GM12878 (cell line): ENCODE data around the gene EEF2. TPM values are rescaled to one million over a fixed set of nuclear protein-coding genes. Genes with fewer than 3 reads are reported as not detected.

Source experiments
- ASH2L ChIP-seq: fragments of 300-600, 200-600 bp; sonication (generic); IDR thresholded peaks from 2 replicates; pipeline ENCODE4 v1.6.1; 2017; ENCODE audit warnings: low read depth, mild to moderate bottlenecking, borderline replicate concordance
- MXI1 ChIP-seq: fragments of 150-350 bp; IDR thresholded peaks from 2 replicates; pipeline ENCODE4 v1.6.1; 2011; ENCODE audit warnings: low read depth, mild to moderate bottlenecking, inconsistent platforms, low read length, improper control_type of control experiment
- TCF3 ChIP-seq: IDR thresholded peaks from 2 replicates; pipeline ENCODE4 v1.6.1; 2012; ENCODE audit warnings: low read depth, mild to moderate bottlenecking, low read length, borderline replicate concordance; ENCODE audit not compliant: insufficient read depth
- polyA plus RNA-seq, 11 experiments: library from polyadenylated mRNA; depleted of rRNA in 4 of 11; unstranded in 6 of 11; stranded (reverse) in 5 of 11; fragments of >200 nt; fragmentation: Nextera tagmentation in 4 of 11; fragmentation: Illumina TruSeq in 1 of 11; extraction: Ambion mirVana in 4 of 11; extraction: Trizol in 1 of 11; gene quantifications; 1 replicate in 1 of 11; 2 replicates in 10 of 11; pipeline versions ENCODE4 v1.2.1 to v1.2.3, GENCODE V29; 2011 to 2016; ENCODE audit warnings: inconsistent platforms in 2 of 11, missing spikeins in 2 of 11, low read depth in 1 of 11
- total RNA-seq, 4 experiments: library from RNA; depleted of rRNA in 3 of 4; stranded (reverse); fragments of >200 nt in 3 of 4; fragmentation: Illumina TruSeq in 1 of 4; extraction: Trizol in 1 of 4; gene quantifications; 2 replicates each; pipeline versions ENCODE4 v1.2.1 to v1.2.3, GENCODE V29; 2013 to 2021
- TF ChIP-seq, protein P1 (sequence below): IDR thresholded peaks from 2 replicates; pipeline ENCODE4 v1.6.1; 2011; ENCODE audit warnings: mild to moderate bottlenecking, low read depth, low read length, moderate library complexity; ENCODE audit not compliant: insufficient replicate concordance
- TF ChIP-seq, protein P2 (sequence below): fragments of 450-650 bp; IDR thresholded peaks from 2 replicates; pipeline ENCODE4 v1.6.1; 2017; ENCODE audit warnings: mild to moderate bottlenecking
- TF ChIP-seq, protein P3 (sequence below): fragments of 450-650 bp; IDR thresholded peaks from 2 replicates; pipeline ENCODE4 v1.6.1; 2017; ENCODE audit warnings: mild to moderate bottlenecking, moderate library complexity

The EEF2 gene
- total and polyA plus RNA-seq, 10 of the 15 experiments (the other 5 are each of a cell fraction or from before 2014, with no cell fraction given), result 280 to 3,491 (median 1,305) TPM

DNA sequence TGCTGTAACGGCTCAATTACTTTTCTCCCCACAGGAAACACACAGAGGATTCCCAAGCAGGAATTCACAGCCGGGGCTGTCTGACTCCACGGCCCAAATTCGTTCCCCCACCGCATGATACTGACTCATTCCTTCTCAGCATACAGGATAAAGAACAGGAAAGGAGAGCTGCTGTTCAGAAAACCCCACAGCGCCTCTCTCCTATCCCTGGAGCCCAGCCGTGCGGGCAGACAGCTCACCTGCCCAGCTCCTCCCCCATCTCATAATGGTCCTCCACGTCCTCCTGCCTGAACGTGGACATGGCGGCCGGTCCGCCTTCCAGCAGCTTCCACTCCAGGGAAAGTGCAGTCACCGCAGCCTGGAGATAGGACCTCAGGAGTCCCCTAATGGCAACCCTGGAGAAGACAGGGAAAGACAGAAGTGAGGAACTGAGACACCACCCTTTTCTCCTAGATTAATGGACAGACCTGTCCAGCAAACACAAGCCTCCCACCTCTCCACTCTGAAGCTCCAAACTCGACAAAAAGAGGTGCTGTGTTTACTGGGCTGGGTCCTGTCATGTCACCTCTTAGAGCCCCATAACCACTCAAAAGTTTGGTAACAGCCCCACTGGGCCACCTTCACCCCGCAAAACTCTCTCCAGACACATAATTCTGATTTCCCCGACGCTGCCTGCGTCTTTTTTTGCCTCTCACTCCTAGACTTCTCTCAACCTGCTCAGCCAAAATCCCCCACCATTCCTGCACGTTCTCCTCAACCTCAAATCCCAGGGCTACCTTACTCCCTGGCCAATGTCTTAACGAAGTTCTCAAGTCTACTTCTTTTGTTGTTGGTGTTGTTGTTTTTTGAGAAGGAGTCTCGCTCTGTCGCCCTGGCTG lies 15.6 kb downstream of the EEF2 start (continued):
- TF ChIP-seq, protein P1, sequence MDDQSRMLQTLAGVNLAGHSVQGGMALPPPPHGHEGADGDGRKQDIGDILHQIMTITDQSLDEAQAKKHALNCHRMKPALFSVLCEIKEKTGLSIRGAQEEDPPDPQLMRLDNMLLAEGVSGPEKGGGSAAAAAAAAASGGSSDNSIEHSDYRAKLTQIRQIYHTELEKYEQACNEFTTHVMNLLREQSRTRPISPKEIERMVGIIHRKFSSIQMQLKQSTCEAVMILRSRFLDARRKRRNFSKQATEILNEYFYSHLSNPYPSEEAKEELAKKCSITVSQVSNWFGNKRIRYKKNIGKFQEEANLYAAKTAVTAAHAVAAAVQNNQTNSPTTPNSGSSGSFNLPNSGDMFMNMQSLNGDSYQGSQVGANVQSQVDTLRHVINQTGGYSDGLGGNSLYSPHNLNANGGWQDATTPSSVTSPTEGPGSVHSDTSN, result no peak
- TF ChIP-seq, protein P2, sequence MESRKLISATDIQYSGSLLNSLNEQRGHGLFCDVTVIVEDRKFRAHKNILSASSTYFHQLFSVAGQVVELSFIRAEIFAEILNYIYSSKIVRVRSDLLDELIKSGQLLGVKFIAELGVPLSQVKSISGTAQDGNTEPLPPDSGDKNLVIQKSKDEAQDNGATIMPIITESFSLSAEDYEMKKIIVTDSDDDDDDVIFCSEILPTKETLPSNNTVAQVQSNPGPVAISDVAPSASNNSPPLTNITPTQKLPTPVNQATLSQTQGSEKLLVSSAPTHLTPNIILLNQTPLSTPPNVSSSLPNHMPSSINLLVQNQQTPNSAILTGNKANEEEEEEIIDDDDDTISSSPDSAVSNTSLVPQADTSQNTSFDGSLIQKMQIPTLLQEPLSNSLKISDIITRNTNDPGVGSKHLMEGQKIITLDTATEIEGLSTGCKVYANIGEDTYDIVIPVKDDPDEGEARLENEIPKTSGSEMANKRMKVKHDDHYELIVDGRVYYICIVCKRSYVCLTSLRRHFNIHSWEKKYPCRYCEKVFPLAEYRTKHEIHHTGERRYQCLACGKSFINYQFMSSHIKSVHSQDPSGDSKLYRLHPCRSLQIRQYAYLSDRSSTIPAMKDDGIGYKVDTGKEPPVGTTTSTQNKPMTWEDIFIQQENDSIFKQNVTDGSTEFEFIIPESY, result no peak
- TF ChIP-seq, protein P3, sequence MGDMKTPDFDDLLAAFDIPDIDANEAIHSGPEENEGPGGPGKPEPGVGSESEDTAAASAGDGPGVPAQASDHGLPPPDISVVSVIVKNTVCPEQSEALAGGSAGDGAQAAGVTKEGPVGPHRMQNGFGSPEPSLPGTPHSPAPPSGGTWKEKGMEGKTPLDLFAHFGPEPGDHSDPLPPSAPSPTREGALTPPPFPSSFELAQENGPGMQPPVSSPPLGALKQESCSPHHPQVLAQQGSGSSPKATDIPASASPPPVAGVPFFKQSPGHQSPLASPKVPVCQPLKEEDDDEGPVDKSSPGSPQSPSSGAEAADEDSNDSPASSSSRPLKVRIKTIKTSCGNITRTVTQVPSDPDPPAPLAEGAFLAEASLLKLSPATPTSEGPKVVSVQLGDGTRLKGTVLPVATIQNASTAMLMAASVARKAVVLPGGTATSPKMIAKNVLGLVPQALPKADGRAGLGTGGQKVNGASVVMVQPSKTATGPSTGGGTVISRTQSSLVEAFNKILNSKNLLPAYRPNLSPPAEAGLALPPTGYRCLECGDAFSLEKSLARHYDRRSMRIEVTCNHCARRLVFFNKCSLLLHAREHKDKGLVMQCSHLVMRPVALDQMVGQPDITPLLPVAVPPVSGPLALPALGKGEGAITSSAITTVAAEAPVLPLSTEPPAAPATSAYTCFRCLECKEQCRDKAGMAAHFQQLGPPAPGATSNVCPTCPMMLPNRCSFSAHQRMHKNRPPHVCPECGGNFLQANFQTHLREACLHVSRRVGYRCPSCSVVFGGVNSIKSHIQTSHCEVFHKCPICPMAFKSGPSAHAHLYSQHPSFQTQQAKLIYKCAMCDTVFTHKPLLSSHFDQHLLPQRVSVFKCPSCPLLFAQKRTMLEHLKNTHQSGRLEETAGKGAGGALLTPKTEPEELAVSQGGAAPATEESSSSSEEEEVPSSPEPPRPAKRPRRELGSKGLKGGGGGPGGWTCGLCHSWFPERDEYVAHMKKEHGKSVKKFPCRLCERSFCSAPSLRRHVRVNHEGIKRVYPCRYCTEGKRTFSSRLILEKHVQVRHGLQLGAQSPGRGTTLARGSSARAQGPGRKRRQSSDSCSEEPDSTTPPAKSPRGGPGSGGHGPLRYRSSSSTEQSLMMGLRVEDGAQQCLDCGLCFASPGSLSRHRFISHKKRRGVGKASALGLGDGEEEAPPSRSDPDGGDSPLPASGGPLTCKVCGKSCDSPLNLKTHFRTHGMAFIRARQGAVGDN, result no peak
- TF ChIP-seq MXI1, result no peak
- TF ChIP-seq ASH2L, result no peak
- TF ChIP-seq TCF3, result no peak
